HG02840 (cell line): Measurements from ENCODE around the gene EGR4.

Experiments
- ATAC-seq: cut with Tn5 transposase; IDR thresholded peaks from one replicate; pipeline ENCODE4 v1.9.1; 2021; ENCODE audit warnings: mild to moderate bottlenecking, moderate library complexity, moderate number of reproducible peaks; ENCODE audit not compliant: unreplicated experiment, low FRiP score

Gene EGR4

DNA sequence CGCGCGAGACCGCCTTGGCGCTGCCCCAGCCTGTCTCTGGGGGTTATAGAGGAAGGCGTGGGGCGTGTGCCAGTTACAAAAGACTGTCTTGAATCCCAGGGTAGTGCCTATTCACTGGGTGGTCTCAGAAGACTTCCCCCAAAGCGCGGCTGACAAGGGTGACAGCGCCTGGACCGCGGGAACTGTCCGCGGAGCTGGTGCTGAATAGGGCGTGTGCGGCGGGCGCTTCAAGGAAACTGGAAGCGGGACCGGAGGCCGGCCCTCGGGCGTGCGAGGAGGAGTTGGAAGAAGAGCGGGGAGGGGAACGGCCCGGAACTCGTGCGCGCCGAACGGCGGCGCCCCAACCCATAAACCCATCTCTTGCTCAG is 2.3 kb downstream of the EGR4 start:
- no peak for ATAC-seq

GRCh38 chr2:73290049-73290839 is 3.1 kb downstream of the EGR4 start:
- ATAC-seq = no peak

DNA sequence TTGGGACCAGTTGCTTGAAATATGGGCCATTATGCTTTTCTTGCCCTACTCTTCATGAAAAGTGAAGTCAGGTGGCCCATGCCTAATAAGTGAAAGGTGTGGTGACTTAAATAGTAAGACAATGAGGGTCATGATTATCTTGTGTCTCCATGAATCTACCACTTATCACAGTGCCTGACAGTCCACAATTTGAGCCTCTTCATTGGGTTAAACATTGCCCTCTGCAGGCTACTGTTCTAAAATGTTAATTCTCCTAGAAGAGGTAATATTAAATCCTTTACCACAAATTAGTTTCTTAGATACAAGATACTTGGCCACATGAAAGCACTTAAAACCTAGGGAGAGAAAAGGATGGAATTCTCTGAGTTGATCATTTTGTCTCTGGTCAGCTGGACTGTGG is 4.0 kb downstream of the EGR4 start:
- ATAC-seq = no peak

GRCh38 chr2:73286134-73286655 is 7.2 kb downstream of the EGR4 start:
- ATAC-seq = no peak

GRCh38 chr2:73285159-73285739 is 8.1 kb downstream of the EGR4 start:
- peak; percentile 38 for ATAC-seq

- ATAC-seq = peak; percentile 68
Observed at GRCh38 chr2:73284296-73285158, 8.8 kb downstream of the EGR4 start, which contains the start of gene FBXO41. Gene FBXO41, minus strand, starts transcription at chr2:73284478. Its CDS starts 14,848 bp downstream, at chr2:73269630.

DNA sequence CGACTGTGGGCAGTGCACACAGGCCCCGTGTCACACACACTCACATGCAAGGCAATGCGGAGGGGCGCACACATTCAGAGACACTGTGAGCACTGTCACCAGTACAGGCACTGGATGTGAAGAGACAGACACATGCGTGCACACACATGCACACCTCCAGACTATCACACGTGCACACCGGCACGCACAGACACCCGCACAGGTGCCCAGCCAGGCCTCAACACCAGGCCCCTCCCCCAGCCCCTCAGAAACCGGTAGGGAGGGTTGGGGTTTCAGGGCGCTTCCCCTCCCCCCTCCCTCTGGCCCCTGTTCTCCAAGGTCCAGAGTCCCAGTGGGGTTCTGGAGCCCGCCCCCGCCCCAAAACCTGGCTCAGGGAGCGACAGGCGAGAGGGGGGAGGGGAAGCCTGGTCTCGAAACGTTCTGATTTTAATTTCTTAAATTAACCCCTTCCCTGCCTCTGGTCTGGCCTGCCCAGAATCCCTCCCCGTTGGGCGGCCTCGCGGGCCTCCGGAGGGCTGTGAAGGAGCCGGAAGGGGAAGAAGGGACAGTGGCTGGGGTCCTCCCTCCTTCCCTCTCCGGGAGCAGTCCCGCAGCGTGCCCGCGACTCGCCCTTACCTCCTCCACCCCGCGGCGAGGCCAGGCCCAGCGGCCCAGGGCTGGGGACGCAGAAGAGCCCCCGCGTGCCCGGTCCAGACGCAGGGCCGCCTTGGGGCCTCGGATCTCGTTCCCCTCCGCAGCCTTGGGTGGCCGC is 9.6 kb downstream of the EGR4 start:
- ATAC-seq = peak; percentile 16

- ATAC-seq = no peak
Observed at GRCh38 chr2:73282924-73283544, 10.3 kb downstream of the EGR4 start.

GRCh38 chr2:73281244-73281643 is 12.1 kb downstream of the EGR4 start:
- ATAC-seq = no peak

GRCh38 chr2:73279852-73280251 is 13.5 kb downstream of the EGR4 start:
- no peak for ATAC-seq

- ATAC-seq = no peak
Observed at GRCh38 chr2:73272270-73272669, 21.1 kb downstream of the EGR4 start.

GRCh38 chr2:73269686-73270465 is 23.5 kb downstream of the EGR4 start:
- no peak for ATAC-seq

DNA sequence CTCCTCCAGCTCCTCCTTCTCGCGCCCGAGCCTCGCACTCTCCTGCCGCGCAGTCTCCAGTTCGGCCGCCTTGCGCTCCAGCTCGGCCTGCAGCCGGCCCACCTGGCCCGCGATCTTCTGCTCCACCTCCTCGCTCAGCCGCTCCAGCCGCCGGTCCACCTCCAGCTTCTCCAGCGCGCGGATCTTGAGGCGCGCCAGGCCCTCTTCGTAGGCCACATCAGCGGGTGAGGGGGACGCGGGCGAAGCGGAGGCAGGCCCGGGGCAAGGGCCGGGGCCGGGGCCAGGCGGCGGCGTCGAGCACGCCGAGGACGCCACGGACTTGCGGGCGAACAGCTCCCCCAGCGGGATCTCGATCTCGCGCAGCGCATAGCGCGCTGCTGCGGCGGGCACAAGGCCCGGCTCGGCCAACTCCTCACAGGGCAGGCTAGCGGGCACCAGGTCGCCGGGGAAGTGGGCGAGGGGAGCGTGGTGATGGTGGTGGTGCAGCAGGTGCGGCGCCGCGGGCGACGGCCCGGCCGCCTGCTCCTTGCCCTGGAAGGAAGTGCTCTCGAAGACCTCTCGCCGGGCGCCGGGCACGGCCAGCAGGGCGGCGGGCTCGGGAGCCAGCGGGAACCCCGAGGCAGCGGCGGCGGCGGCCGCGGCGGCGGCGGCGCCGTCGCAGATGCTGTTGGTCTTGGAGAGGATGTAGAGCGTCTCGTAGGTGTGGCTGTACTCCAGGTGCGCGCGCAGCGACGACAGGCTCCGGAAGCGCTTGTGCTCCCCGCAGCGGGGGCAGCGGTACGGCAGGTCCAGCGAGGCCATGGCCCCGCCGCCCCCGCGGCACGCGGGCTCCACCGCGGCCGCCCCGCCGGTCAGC is 24.3 kb downstream of the EGR4 start:
- peak; percentile 50 for ATAC-seq

GRCh38 chr2:73268366-73268829 is 24.9 kb downstream of the EGR4 start:
- ATAC-seq = no peak

- no peak for ATAC-seq
Observed at GRCh38 chr2:73267008-73267407, 26.3 kb downstream of the EGR4 start.

- ATAC-seq = no peak
Observed at GRCh38 chr2:73266061-73266901, 27.1 kb downstream of the EGR4 start.
